HEK293 (cell line): ENCODE data around the gene SWI5.

ENCODE experiments used
- FEZF1 ChIP-seq: fragments of 450-650 bp; formaldehyde crosslinking; IDR thresholded peaks from 2 replicates; pipeline ENCODE4 v1.5.1; 2016; ENCODE audit warnings: missing biosample characterization, missing genetic modification characterization
- GLI2 ChIP-seq: fragments of 450-650 bp; formaldehyde crosslinking; IDR thresholded peaks from 2 replicates; pipeline ENCODE4; 2017; ENCODE audit warnings: missing biosample characterization, missing genetic modification characterization, low read depth, borderline replicate concordance
- KLF10 ChIP-seq: fragments of 450-650 bp; IDR thresholded peaks from 2 replicates; pipeline ENCODE4 v1.5.1; 2018; ENCODE audit warnings: missing biosample characterization, mild to moderate bottlenecking, missing genetic modification characterization
- REPIN1 ChIP-seq: fragments of 450-650 bp; formaldehyde crosslinking; IDR thresholded peaks from 2 replicates; pipeline ENCODE4 v1.5.1; 2017; ENCODE audit warnings: missing biosample characterization, missing genetic modification characterization, low read depth
- SCRT1 ChIP-seq: fragments of 450-650 bp; formaldehyde crosslinking; IDR thresholded peaks from 2 replicates; pipeline ENCODE4 v1.5.1; 2016; ENCODE audit warnings: missing biosample characterization, missing genetic modification characterization, borderline replicate concordance
- SP3 ChIP-seq: fragments of 450-650 bp; formaldehyde crosslinking; IDR thresholded peaks from 2 replicates; pipeline ENCODE4 v1.5.1; 2016; ENCODE audit warnings: missing biosample characterization, missing genetic modification characterization
- ZBTB1 ChIP-seq: fragments of 450-650 bp; formaldehyde crosslinking; IDR thresholded peaks from 2 replicates; pipeline ENCODE4 v1.5.1; 2016; ENCODE audit warnings: missing biosample characterization, missing genetic modification characterization
- ZBTB21 ChIP-seq: fragments of 450-650 bp; formaldehyde crosslinking; IDR thresholded peaks from 2 replicates; pipeline ENCODE4 v1.5.1; 2017; ENCODE audit warnings: missing biosample characterization, missing genetic modification characterization
- ZBTB48 ChIP-seq: fragments of 450-650 bp; formaldehyde crosslinking; IDR thresholded peaks from 2 replicates; pipeline ENCODE4 v1.5.1; 2016; ENCODE audit warnings: missing biosample characterization, missing genetic modification characterization
- ZIC2 ChIP-seq: fragments of 450-650 bp; formaldehyde crosslinking; IDR thresholded peaks from 2 replicates; pipeline ENCODE4 v1.5.1; 2016; ENCODE audit warnings: missing biosample characterization, missing genetic modification characterization
- ZNF112 ChIP-seq: fragments of 450-650 bp; formaldehyde crosslinking; IDR thresholded peaks from 2 replicates; pipeline ENCODE4 v1.5.0; 2017; ENCODE audit warnings: missing biosample characterization, missing genetic modification characterization
- ZNF157 ChIP-seq: fragments of 450-650 bp; formaldehyde crosslinking; IDR thresholded peaks from 2 replicates; pipeline ENCODE4 v1.5.1; 2016; ENCODE audit warnings: missing biosample characterization, missing genetic modification characterization
- ZNF174 ChIP-seq: fragments of 450-650 bp; formaldehyde crosslinking; IDR thresholded peaks from 2 replicates; pipeline ENCODE4 v1.5.0; 2017; ENCODE audit warnings: missing biosample characterization, mild to moderate bottlenecking, missing genetic modification characterization
- ZNF223 ChIP-seq: fragments of 450-650 bp; formaldehyde crosslinking; IDR thresholded peaks from 2 replicates; pipeline ENCODE4 v1.5.1; 2016; ENCODE audit warnings: missing biosample characterization, missing genetic modification characterization
- ZNF23 ChIP-seq: fragments of 450-650 bp; formaldehyde crosslinking; IDR thresholded peaks from 2 replicates; pipeline ENCODE4 v1.5.1; 2016; ENCODE audit warnings: missing biosample characterization, missing genetic modification characterization, borderline replicate concordance
- ZNF324 ChIP-seq: fragments of 450-650 bp; formaldehyde crosslinking; IDR thresholded peaks from 2 replicates; pipeline ENCODE4 v1.5.1; 2016; ENCODE audit warnings: missing biosample characterization, missing genetic modification characterization
- ZNF335 ChIP-seq: fragments of 450-650 bp; formaldehyde crosslinking; conservative IDR thresholded peaks from 2 replicates; pipeline ENCODE4 v1.5.1; 2016; ENCODE audit warnings: missing biosample characterization, missing genetic modification characterization
- ZNF354C ChIP-seq: fragments of 450-650 bp; formaldehyde crosslinking; IDR thresholded peaks from 2 replicates; pipeline ENCODE4 v1.5.1; 2016; ENCODE audit warnings: missing biosample characterization, missing genetic modification characterization, low read depth, borderline replicate concordance
- ZNF37A ChIP-seq: fragments of 450-650 bp; IDR thresholded peaks from 2 replicates; pipeline ENCODE4 v1.5.1; 2018; ENCODE audit warnings: missing biosample characterization, missing genetic modification characterization
- ZNF560 ChIP-seq: fragments of 450-650 bp; formaldehyde crosslinking; IDR thresholded peaks from 2 replicates; pipeline ENCODE4 v1.5.1; 2017; ENCODE audit warnings: missing biosample characterization, missing genetic modification characterization, borderline replicate concordance
- ZNF596 ChIP-seq: fragments of 450-650 bp; IDR thresholded peaks from 2 replicates; pipeline ENCODE4 v1.5.0; 2018; ENCODE audit warnings: missing biosample characterization, mild to moderate bottlenecking, missing genetic modification characterization, moderate library complexity
- ZNF629 ChIP-seq: fragments of 450-650 bp; formaldehyde crosslinking; IDR thresholded peaks from 2 replicates; pipeline ENCODE4 v1.5.1; 2017; ENCODE audit warnings: missing biosample characterization, missing genetic modification characterization
- ZNF660 ChIP-seq: fragments of 450-650 bp; IDR thresholded peaks from 2 replicates; pipeline ENCODE4 v1.5.1; 2018; ENCODE audit warnings: missing biosample characterization, mild to moderate bottlenecking, missing genetic modification characterization
- ZNF670 ChIP-seq: fragments of 450-650 bp; formaldehyde crosslinking; IDR thresholded peaks from 2 replicates; pipeline ENCODE4 v1.5.1; 2016; ENCODE audit warnings: missing biosample characterization, missing genetic modification characterization, low read depth
- ZNF76 ChIP-seq: fragments of 450-650 bp; formaldehyde crosslinking; IDR thresholded peaks from 2 replicates; pipeline ENCODE4; 2016; ENCODE audit warnings: low read depth, missing biosample characterization, missing genetic modification characterization, borderline replicate concordance
- ZNF792 ChIP-seq: fragments of 450-650 bp; formaldehyde crosslinking; IDR thresholded peaks from 2 replicates; pipeline ENCODE4 v1.5.1; 2016; ENCODE audit warnings: missing biosample characterization, missing genetic modification characterization
- ZNF830 ChIP-seq: fragments of 450-650 bp; IDR thresholded peaks from 2 replicates; pipeline ENCODE4 v1.5.0; 2018; ENCODE audit warnings: missing biosample characterization, missing genetic modification characterization, low read depth, mild to moderate bottlenecking, moderate library complexity
- ZSCAN16 ChIP-seq: fragments of 450-650 bp; formaldehyde crosslinking; IDR thresholded peaks from 2 replicates; pipeline ENCODE4 v1.5.1; 2016; ENCODE audit warnings: missing biosample characterization, missing genetic modification characterization
- ZSCAN30 ChIP-seq: fragments of 450-650 bp; IDR thresholded peaks from 2 replicates; pipeline ENCODE4 v1.5.1; 2018; ENCODE audit warnings: missing biosample characterization, mild to moderate bottlenecking, missing genetic modification characterization, moderate library complexity
- TF ChIP-seq, protein P1 (sequence below): fragments of 450-650 bp; formaldehyde crosslinking; IDR thresholded peaks from 2 replicates; pipeline ENCODE4 v1.5.1; 2017; ENCODE audit warnings: missing biosample characterization, missing genetic modification characterization
- TF ChIP-seq, protein P2 (sequence below): IDR thresholded peaks from 2 replicates; pipeline ENCODE4 v1.6.1; 2011; ENCODE audit warnings: mild to moderate bottlenecking, low read depth, low read length, borderline replicate concordance
- TF ChIP-seq, protein P3 (sequence below): fragments of 450-650 bp; formaldehyde crosslinking; IDR thresholded peaks from 2 replicates; pipeline ENCODE4 v1.5.1; 2017; ENCODE audit warnings: missing biosample characterization, missing genetic modification characterization
- TF ChIP-seq, protein P4 (sequence below): fragments of 450-650 bp; formaldehyde crosslinking; IDR thresholded peaks from 2 replicates; pipeline ENCODE4 v1.5.1; 2017; ENCODE audit warnings: missing biosample characterization, missing genetic modification characterization
- TF ChIP-seq, protein P5 (sequence below): fragments of 450-650 bp; formaldehyde crosslinking; IDR thresholded peaks from 2 replicates; pipeline ENCODE4 v1.5.0; 2017; ENCODE audit warnings: missing biosample characterization, missing genetic modification characterization, borderline replicate concordance

SWI5 gene

DNA sequence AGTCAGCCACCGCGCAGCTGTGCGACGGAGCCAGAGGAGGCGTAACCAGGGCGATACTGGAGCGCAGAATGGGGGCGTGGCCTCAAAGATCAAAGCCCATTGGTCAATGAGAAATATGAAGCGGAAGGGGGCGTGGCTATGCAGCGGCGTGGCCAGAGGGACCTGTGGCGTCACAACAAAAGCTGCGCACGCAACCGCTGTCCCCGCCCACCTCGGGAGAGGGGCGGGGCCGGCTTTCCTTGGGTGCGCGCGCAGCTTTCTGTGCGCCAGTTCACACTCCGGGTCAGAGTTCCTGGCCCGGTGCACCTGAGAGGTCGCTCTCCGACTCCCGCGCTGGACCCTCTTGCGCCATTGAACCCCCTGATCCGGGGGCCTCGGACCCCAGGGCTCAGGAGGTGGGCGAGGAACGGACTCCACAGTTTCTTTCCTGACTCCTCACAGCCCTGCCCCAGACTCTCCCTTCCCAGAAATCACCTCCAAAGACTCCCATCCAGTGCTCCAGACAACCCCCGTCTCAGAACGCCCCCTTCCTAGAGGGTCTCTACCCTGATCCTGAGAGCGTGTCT is at the start of gene SWI5 (continued):
- TF ChIP-seq ZNF23 (tag by site-specific recombination) (no peak), ZNF37A (tag by site-specific recombination) (no peak), ZNF560 (tag by site-specific recombination) (no peak), ZNF629 (tag by site-specific recombination) (peak; percentile 90), FEZF1 (tag by site-specific recombination) (no peak), SP3 (tag by site-specific recombination) (peak; percentile 93), ZNF112 (tag by site-specific recombination) (no peak), ZBTB21 (tag by site-specific recombination) (peak; percentile 78), ZNF174 (tag by site-specific recombination) (no peak), ZNF335 (tag by site-specific recombination) (no peak), ZNF670 (tag by site-specific recombination) (no peak), ZNF324 (tag by site-specific recombination) (0 out of 2 replicates have a peak, but pooled peaks have one; percentile 45), ZNF76 (tag by site-specific recombination) (no peak; the same call in 1 of the 2 replicates), ZNF830 (no peak), ZSCAN16 (tag by site-specific recombination) (no peak), GLI2 (no peak), ZSCAN30 (tag by site-specific recombination) (no peak), ZNF596 (tag by site-specific recombination) (no peak), ZIC2 (tag by site-specific recombination) (no peak), REPIN1 (no peak), ZNF157 (tag by site-specific recombination) (no peak), ZNF792 (no peak), ZNF660 (no peak), ZBTB48 (no peak), ZNF223 (tag by site-specific recombination) (no peak), SCRT1 (peak; percentile 91), ZBTB1 (tag by site-specific recombination) (no peak), ZNF354C (no peak), KLF10 (tag by site-specific recombination) (peak; percentile 92)
- TF ChIP-seq, protein P1, sequence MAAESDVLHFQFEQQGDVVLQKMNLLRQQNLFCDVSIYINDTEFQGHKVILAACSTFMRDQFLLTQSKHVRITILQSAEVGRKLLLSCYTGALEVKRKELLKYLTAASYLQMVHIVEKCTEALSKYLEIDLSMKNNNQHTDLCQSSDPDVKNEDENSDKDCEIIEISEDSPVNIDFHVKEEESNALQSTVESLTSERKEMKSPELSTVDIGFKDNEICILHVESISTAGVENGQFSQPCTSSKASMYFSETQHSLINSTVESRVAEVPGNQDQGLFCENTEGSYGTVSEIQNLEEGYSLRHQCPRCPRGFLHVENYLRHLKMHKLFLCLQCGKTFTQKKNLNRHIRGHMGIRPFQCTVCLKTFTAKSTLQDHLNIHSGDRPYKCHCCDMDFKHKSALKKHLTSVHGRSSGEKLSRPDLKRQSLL = peak; percentile 92
- TF ChIP-seq, protein P2, sequence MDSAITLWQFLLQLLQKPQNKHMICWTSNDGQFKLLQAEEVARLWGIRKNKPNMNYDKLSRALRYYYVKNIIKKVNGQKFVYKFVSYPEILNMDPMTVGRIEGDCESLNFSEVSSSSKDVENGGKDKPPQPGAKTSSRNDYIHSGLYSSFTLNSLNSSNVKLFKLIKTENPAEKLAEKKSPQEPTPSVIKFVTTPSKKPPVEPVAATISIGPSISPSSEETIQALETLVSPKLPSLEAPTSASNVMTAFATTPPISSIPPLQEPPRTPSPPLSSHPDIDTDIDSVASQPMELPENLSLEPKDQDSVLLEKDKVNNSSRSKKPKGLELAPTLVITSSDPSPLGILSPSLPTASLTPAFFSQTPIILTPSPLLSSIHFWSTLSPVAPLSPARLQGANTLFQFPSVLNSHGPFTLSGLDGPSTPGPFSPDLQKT = peak; percentile 65; the same call in 1 of the 2 replicates
- TF ChIP-seq, protein P3, sequence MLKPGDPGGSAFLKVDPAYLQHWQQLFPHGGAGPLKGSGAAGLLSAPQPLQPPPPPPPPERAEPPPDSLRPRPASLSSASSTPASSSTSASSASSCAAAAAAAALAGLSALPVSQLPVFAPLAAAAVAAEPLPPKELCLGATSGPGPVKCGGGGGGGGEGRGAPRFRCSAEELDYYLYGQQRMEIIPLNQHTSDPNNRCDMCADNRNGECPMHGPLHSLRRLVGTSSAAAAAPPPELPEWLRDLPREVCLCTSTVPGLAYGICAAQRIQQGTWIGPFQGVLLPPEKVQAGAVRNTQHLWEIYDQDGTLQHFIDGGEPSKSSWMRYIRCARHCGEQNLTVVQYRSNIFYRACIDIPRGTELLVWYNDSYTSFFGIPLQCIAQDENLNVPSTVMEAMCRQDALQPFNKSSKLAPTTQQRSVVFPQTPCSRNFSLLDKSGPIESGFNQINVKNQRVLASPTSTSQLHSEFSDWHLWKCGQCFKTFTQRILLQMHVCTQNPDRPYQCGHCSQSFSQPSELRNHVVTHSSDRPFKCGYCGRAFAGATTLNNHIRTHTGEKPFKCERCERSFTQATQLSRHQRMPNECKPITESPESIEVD = no peak
- TF ChIP-seq, protein P4, sequence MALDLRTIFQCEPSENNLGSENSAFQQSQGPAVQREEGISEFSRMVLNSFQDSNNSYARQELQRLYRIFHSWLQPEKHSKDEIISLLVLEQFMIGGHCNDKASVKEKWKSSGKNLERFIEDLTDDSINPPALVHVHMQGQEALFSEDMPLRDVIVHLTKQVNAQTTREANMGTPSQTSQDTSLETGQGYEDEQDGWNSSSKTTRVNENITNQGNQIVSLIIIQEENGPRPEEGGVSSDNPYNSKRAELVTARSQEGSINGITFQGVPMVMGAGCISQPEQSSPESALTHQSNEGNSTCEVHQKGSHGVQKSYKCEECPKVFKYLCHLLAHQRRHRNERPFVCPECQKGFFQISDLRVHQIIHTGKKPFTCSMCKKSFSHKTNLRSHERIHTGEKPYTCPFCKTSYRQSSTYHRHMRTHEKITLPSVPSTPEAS = no peak
- TF ChIP-seq, protein P5, sequence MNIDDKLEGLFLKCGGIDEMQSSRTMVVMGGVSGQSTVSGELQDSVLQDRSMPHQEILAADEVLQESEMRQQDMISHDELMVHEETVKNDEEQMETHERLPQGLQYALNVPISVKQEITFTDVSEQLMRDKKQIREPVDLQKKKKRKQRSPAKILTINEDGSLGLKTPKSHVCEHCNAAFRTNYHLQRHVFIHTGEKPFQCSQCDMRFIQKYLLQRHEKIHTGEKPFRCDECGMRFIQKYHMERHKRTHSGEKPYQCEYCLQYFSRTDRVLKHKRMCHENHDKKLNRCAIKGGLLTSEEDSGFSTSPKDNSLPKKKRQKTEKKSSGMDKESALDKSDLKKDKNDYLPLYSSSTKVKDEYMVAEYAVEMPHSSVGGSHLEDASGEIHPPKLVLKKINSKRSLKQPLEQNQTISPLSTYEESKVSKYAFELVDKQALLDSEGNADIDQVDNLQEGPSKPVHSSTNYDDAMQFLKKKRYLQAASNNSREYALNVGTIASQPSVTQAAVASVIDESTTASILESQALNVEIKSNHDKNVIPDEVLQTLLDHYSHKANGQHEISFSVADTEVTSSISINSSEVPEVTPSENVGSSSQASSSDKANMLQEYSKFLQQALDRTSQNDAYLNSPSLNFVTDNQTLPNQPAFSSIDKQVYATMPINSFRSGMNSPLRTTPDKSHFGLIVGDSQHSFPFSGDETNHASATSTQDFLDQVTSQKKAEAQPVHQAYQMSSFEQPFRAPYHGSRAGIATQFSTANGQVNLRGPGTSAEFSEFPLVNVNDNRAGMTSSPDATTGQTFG (tag by site-specific recombination) = no peak
